Measurements from ENCODE around the gene EIF1AD. TPM values are rescaled to one million over a fixed set of nuclear protein-coding genes. Genes with fewer than 3 reads are reported as not detected.

EIF1AD gene
- total and polyA plus RNA-seq, 2 experiments from 2014 or later, result 19.4 to 25.6 TPM

- Histone ChIP-seq H3K4me2 (no peak overlapping the region), H3K79me2 (no peaks in the 10 kb centered on the region), H3K4me3 (no peak overlapping the region), H3K27me3 (no peaks in the 10 kb centered on the region), H3K36me3 (replicated peaks; ENCODE audit: insufficient read depth, low read depth) (no peaks in the 10 kb centered on the region), H2AFZ (no peak overlapping the region), H4K20me1 (ENCODE audit: insufficient read depth, poor library complexity, severe bottlenecking) (no peaks in the 10 kb centered on the region), H3K4me1 (ENCODE audit: insufficient read depth) (no peaks in the 10 kb centered on the region), H3K9me2 (replicated peaks; ENCODE audit: insufficient read depth) (no peaks in the 10 kb centered on the region), H3K9me3 (ENCODE audit: low read depth) (no peaks in the 10 kb centered on the region), H3K27ac (no peak overlapping the region)
- DNase-seq (ENCODE audit: low spot score), result no peak
- no peak for TF ChIP-seq EZH2phosphoT487 (IDR thresholded peaks at IDR 0.05; ENCODE audit: low read depth, severe bottlenecking, unreplicated experiment)
- no peak for TF ChIP-seq EZH2 (IDR thresholded peaks at IDR 0.05; ENCODE audit: borderline replicate concordance)
- TF ChIP-seq, protein P1, sequence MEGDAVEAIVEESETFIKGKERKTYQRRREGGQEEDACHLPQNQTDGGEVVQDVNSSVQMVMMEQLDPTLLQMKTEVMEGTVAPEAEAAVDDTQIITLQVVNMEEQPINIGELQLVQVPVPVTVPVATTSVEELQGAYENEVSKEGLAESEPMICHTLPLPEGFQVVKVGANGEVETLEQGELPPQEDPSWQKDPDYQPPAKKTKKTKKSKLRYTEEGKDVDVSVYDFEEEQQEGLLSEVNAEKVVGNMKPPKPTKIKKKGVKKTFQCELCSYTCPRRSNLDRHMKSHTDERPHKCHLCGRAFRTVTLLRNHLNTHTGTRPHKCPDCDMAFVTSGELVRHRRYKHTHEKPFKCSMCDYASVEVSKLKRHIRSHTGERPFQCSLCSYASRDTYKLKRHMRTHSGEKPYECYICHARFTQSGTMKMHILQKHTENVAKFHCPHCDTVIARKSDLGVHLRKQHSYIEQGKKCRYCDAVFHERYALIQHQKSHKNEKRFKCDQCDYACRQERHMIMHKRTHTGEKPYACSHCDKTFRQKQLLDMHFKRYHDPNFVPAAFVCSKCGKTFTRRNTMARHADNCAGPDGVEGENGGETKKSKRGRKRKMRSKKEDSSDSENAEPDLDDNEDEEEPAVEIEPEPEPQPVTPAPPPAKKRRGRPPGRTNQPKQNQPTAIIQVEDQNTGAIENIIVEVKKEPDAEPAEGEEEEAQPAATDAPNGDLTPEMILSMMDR (IDR thresholded peaks at IDR 0.05; ENCODE audit: poor library complexity), result no peak
- WGBS (ENCODE audit: low lambda C conversion rate, missing lambda C conversion rate), result 81% methylated on average over 7 of the region's 8 CpGs
Observed at GRCh38 chr11:66020212-66020611, 18.3 kb upstream of the EIF1AD start.

- H3K4me1 ChIP-seq (ENCODE audit: insufficient read depth), result no peaks in the 10 kb centered on the region
- no peaks in the 10 kb centered on the region for H4K20me1 ChIP-seq (ENCODE audit: insufficient read depth, poor library complexity, severe bottlenecking)
- WGBS (ENCODE audit: low lambda C conversion rate, missing lambda C conversion rate), result 100% methylated on average over 1 of the region's 4 CpGs
- H3K9me3 ChIP-seq (ENCODE audit: low read depth), result no peaks in the 10 kb centered on the region
- H2AFZ ChIP-seq, result no peak overlapping the region
- H3K79me2 ChIP-seq, result no peaks in the 10 kb centered on the region
- TF ChIP-seq EZH2 (IDR thresholded peaks at IDR 0.05; ENCODE audit: borderline replicate concordance) (no peak), EZH2phosphoT487 (IDR thresholded peaks at IDR 0.05; ENCODE audit: low read depth, severe bottlenecking, unreplicated experiment) (no peak)
- TF ChIP-seq, protein P1 (IDR thresholded peaks at IDR 0.05; ENCODE audit: poor library complexity), result no peak
- no peak overlapping the region for H3K27ac ChIP-seq
- DNase-seq (ENCODE audit: low spot score), result no peak
- no peaks in the 10 kb centered on the region for H3K9me2 ChIP-seq (replicated peaks; ENCODE audit: insufficient read depth)
- no peaks in the 10 kb centered on the region for H3K36me3 ChIP-seq (replicated peaks; ENCODE audit: insufficient read depth, low read depth)
- no peak overlapping the region for H3K4me2 ChIP-seq
- no peak overlapping the region for H3K4me3 ChIP-seq
- H3K27me3 ChIP-seq, result peaks cover 3% of the 10 kb centered on the region
Observed at GRCh38 chr11:66017321-66017720, 15.4 kb upstream of the EIF1AD start.

DNA sequence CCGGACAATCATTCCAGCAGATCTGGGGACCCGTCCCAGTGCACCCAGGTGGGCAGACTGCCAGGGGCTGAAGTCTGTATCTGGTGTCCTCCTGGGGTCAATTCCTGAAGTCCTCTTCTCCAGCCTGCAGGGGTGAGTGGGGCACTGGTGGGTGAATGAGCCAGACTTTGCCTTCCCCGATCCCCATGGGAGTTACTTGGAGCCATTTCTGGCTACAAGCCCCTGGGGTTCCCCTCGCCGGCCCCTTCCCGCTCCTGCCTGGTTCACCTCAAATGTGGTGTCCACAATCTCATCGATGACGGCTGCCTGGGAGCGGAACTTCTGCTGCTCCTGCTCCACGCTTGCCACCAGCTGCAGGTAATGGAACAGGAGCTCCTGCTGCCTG lies 14.8 kb upstream of the EIF1AD start:
- Histone ChIP-seq H2AFZ (no peak overlapping the region), H3K79me2 (no peaks in the 10 kb centered on the region), H3K4me3 (no peak overlapping the region), H3K36me3 (replicated peaks; ENCODE audit: insufficient read depth, low read depth) (no peaks in the 10 kb centered on the region), H3K9me2 (replicated peaks; ENCODE audit: insufficient read depth) (no peaks in the 10 kb centered on the region), H4K20me1 (ENCODE audit: insufficient read depth, poor library complexity, severe bottlenecking) (no peaks in the 10 kb centered on the region), H3K27ac (no peak overlapping the region), H3K27me3 (peaks cover 8% of the 10 kb centered on the region), H3K4me1 (ENCODE audit: insufficient read depth) (no peaks in the 10 kb centered on the region), H3K9me3 (ENCODE audit: low read depth) (no peaks in the 10 kb centered on the region), H3K4me2 (no peak overlapping the region)
- WGBS (ENCODE audit: low lambda C conversion rate, missing lambda C conversion rate), result 94% methylated on average over 9 of the region's 10 CpGs
- DNase-seq (ENCODE audit: low spot score), result no peak
- TF ChIP-seq, protein P1 (IDR thresholded peaks at IDR 0.05; ENCODE audit: poor library complexity), result no peak
